ENCODE data around the gene ATP4B.
"Not testable (repeated sequence)": the region's sequence is repeated elsewhere in the genome, so short reads cannot be mapped to it uniquely, and the experiment has no call there.

The ATP4B gene

GRCh38 chr13:113624235-113624587 is 33.8 kb downstream of the ATP4B start:
- no peak overlapping the region for H3K27ac ChIP-seq (ENCODE audit: low read depth, low read length)
- no peaks in the 10 kb centered on the region for H3K4me1 ChIP-seq (ENCODE audit: control insufficient read depth, insufficient read depth, low read length)
- no peak overlapping the region for H3K9ac ChIP-seq (ENCODE audit: low read length)
- H3K27me3 ChIP-seq (ENCODE audit: control insufficient read depth, insufficient read depth, low read length): no peaks in the 10 kb centered on the region
- H3K36me3 ChIP-seq (ENCODE audit: control insufficient read depth, insufficient read depth, low read length): peaks cover 5% of the 10 kb centered on the region
- no peak overlapping the region for H3K4me3 ChIP-seq (ENCODE audit: low read length)

GRCh38 chr13:113623491-113624234 is 34.3 kb downstream of the ATP4B start:
- peaks cover 5% of the 10 kb centered on the region for H3K36me3 ChIP-seq (ENCODE audit: control insufficient read depth, insufficient read depth, low read length)
- H3K27me3 ChIP-seq (ENCODE audit: control insufficient read depth, insufficient read depth, low read length): no peaks in the 10 kb centered on the region
- no peak overlapping the region for H3K9ac ChIP-seq (ENCODE audit: low read length)
- H3K27ac ChIP-seq (ENCODE audit: low read depth, low read length): no peak overlapping the region
- H3K4me1 ChIP-seq (ENCODE audit: control insufficient read depth, insufficient read depth, low read length): no peaks in the 10 kb centered on the region
- no peak overlapping the region for H3K4me3 ChIP-seq (ENCODE audit: low read length)

GRCh38 chr13:113622791-113623490 is 35.1 kb downstream of the ATP4B start:
- Histone ChIP-seq H3K4me1 (ENCODE audit: control insufficient read depth, insufficient read depth, low read length) (no peaks in the 10 kb centered on the region), H3K27me3 (ENCODE audit: control insufficient read depth, insufficient read depth, low read length) (no peaks in the 10 kb centered on the region), H3K36me3 (ENCODE audit: control insufficient read depth, insufficient read depth, low read length) (peaks cover 5% of the 10 kb centered on the region), H3K9ac (ENCODE audit: low read length) (no peak overlapping the region), H3K4me3 (ENCODE audit: low read length) (no peak overlapping the region), H3K27ac (ENCODE audit: low read depth, low read length) (no peak overlapping the region)

GRCh38 chr13:113621986-113622550 is 35.9 kb downstream of the ATP4B start:
- H3K4me3 ChIP-seq (ENCODE audit: low read length); H3K27ac ChIP-seq (ENCODE audit: low read depth, low read length); H3K27me3 ChIP-seq (ENCODE audit: control insufficient read depth, insufficient read depth, low read length); H3K4me1 ChIP-seq (ENCODE audit: control insufficient read depth, insufficient read depth, low read length); H3K36me3 ChIP-seq (ENCODE audit: control insufficient read depth, insufficient read depth, low read length); H3K9ac ChIP-seq (ENCODE audit: low read length): not testable (repeated sequence)

DNA sequence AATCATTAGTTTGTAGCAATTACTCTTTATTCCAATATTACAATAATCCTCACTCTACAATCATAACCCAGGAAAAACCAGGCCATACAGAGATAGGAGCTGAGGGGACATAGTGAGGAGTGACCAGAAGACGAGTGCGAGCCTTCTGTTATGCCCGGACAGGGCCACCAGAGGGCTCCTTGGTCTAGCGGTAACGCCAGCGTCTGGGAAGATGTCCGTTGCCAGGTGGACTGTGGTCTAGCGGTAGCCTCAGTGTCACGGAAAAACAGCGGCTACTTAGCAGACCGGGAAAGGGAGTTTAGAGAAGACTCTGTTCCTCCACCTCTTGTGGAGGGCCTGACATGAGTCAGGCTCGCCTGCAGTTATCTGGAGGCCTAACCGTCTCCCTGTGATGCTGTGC is 36.5 kb downstream of the ATP4B start:
- not testable (repeated sequence) for H3K36me3 ChIP-seq (ENCODE audit: control insufficient read depth, insufficient read depth, low read length); H3K27me3 ChIP-seq (ENCODE audit: control insufficient read depth, insufficient read depth, low read length); H3K9ac ChIP-seq (ENCODE audit: low read length); H3K4me1 ChIP-seq (ENCODE audit: control insufficient read depth, insufficient read depth, low read length); H3K4me3 ChIP-seq (ENCODE audit: low read length); H3K27ac ChIP-seq (ENCODE audit: low read depth, low read length)

DNA sequence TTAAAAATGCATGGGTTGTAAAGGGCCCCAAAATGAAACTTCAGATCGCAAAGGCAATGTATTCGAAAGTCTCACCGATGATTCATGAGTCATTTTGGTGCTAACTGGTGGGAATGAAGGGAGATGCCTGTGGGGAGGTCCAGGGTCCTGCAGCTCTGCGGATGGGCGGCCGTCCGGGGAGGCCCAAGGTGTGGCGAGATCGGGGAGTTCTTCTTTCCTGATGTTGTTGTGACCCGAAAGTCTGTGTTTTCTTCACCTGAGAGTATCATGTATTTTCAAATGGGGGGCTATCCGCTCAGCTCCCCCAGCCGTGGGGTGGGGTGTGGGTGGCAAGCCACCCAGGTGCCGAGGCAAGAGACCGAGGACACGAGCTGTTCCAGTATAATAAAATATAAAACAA is 37.0 kb downstream of the ATP4B start:
- Histone ChIP-seq H3K4me1 (ENCODE audit: control insufficient read depth, insufficient read depth, low read length) (no peaks in the 10 kb centered on the region), H3K36me3 (ENCODE audit: control insufficient read depth, insufficient read depth, low read length) (peaks cover 4% of the 10 kb centered on the region), H3K27me3 (ENCODE audit: control insufficient read depth, insufficient read depth, low read length) (no peaks in the 10 kb centered on the region), H3K9ac (ENCODE audit: low read length) (no peak overlapping the region), H3K27ac (ENCODE audit: low read depth, low read length) (no peak overlapping the region), H3K4me3 (ENCODE audit: low read length) (no peak overlapping the region)

- Histone ChIP-seq H3K27me3 (ENCODE audit: control insufficient read depth, insufficient read depth, low read length) (no peaks in the 10 kb centered on the region), H3K27ac (ENCODE audit: low read depth, low read length) (no peak overlapping the region), H3K9ac (ENCODE audit: low read length) (no peak overlapping the region), H3K4me1 (ENCODE audit: control insufficient read depth, insufficient read depth, low read length) (no peaks in the 10 kb centered on the region), H3K36me3 (ENCODE audit: control insufficient read depth, insufficient read depth, low read length) (peaks cover 4% of the 10 kb centered on the region), H3K4me3 (ENCODE audit: low read length) (no peak overlapping the region)
These were observed 37.8 kb downstream of the ATP4B start for GRCh38 chr13:113620036-113620796.

GRCh38 chr13:113618455-113618854 is 39.5 kb downstream of the ATP4B start:
- no peak overlapping the region for H3K4me3 ChIP-seq (ENCODE audit: low read length)
- H3K9ac ChIP-seq (ENCODE audit: low read length): no peak overlapping the region
- H3K27me3 ChIP-seq (ENCODE audit: control insufficient read depth, insufficient read depth, low read length): no peaks in the 10 kb centered on the region
- no peak overlapping the region for H3K27ac ChIP-seq (ENCODE audit: low read depth, low read length)
- H3K36me3 ChIP-seq (ENCODE audit: control insufficient read depth, insufficient read depth, low read length): peaks cover 4% of the 10 kb centered on the region
- H3K4me1 ChIP-seq (ENCODE audit: control insufficient read depth, insufficient read depth, low read length): no peaks in the 10 kb centered on the region

- Histone ChIP-seq H3K27me3 (ENCODE audit: control insufficient read depth, insufficient read depth, low read length) (no peaks in the 10 kb centered on the region), H3K27ac (ENCODE audit: low read depth, low read length) (no peak overlapping the region), H3K36me3 (ENCODE audit: control insufficient read depth, insufficient read depth, low read length) (peaks cover 4% of the 10 kb centered on the region), H3K4me1 (ENCODE audit: control insufficient read depth, insufficient read depth, low read length) (no peaks in the 10 kb centered on the region), H3K9ac (ENCODE audit: low read length) (no peak overlapping the region), H3K4me3 (ENCODE audit: low read length) (no peak overlapping the region)
These were observed 40.0 kb downstream of the ATP4B start for GRCh38 chr13:113617961-113618360.

DNA sequence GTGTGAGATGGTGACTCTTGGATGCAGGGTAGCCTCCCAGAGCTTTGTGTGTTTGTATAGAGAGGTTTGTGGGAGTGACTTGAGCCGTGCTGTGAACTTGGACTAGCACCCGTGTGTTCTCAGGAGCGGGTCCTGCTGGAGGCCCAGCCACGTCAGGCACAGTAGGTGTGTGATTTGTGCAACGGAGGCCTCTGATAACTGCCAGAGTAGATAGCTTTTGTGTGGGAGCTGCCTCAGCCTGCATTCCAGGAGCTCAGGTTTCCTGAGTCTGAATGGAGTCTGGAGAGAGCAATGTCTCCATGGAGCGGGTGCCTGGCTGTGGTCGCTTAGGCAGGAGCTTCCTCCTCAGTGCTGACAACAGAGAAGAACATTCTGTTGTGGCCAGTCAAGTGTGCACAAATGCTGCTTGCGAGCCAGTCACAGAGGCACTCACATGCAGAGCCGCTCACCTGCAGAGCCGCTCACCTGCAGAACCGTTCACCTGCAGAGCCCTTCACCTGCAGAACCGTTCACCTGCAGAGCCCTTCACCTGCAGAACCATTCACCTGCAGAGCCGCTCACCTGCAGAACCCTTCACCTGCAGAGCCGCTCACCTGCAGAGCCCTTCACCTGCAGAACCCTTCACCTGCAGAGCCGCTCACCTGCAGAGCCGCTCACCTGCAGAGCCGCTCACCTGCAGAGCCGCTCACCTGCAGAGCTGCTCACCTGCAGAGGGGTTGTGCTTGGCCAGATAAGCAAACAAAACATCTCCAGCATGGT is 40.8 kb downstream of the ATP4B start:
- Histone ChIP-seq H3K9ac (ENCODE audit: low read length) (no peak overlapping the region), H3K4me1 (ENCODE audit: control insufficient read depth, insufficient read depth, low read length) (no peaks in the 10 kb centered on the region), H3K27me3 (ENCODE audit: control insufficient read depth, insufficient read depth, low read length) (no peaks in the 10 kb centered on the region), H3K36me3 (ENCODE audit: control insufficient read depth, insufficient read depth, low read length) (peaks cover 4% of the 10 kb centered on the region), H3K4me3 (ENCODE audit: low read length) (no peak overlapping the region), H3K27ac (ENCODE audit: low read depth, low read length) (no peak overlapping the region)

DNA sequence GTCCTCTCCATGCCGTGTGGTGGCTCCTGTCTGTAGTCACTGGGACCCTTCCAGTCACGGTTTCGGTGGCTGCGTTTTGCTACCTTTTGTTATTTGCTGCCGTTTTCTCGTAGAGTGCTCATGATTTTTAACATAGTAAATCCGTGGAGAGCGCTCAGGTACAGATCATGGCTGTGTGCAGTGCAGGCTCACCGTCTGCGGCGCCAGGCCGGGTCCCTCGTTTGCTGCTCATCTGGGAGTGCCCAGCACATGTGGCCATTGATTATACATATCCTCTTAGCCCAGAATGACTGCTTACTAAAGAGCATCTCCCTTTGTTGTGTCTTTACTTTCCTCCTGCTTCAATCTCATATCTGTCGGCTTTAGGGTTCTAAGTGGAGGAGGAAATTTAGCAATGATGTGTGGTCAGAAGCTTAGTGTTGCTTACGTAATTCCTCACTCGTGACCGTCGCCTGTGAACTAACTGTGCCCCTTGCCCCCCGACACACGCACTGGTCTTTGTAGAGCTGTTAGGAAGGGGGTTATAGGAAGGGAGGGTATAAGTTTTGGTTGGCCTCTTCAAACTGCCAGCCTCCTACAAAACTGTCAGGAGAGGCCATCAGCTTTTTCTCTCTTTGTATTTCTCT is 41.6 kb downstream of the ATP4B start:
- Histone ChIP-seq H3K4me1 (ENCODE audit: control insufficient read depth, insufficient read depth, low read length) (no peaks in the 10 kb centered on the region), H3K27ac (ENCODE audit: low read depth, low read length) (no peak overlapping the region), H3K27me3 (ENCODE audit: control insufficient read depth, insufficient read depth, low read length) (no peaks in the 10 kb centered on the region), H3K9ac (ENCODE audit: low read length) (no peak overlapping the region), H3K4me3 (ENCODE audit: low read length) (no peak overlapping the region), H3K36me3 (ENCODE audit: control insufficient read depth, insufficient read depth, low read length) (peaks cover 5% of the 10 kb centered on the region)
